Hippocampal formation (tissue), 2 donors: ENCODE results near the gene SLC13A5.
"Not testable (repeated sequence)": the region's sequence is repeated elsewhere in the genome, so short reads cannot be mapped to it uniquely, and the experiment has no call there.

Source experiments
- DNase-seq, 2 donors: peaks; one replicate each; lab custom pipeline; 2025; lab: John Stamatoyannopoulos, UW

The SLC13A5 gene

DNA sequence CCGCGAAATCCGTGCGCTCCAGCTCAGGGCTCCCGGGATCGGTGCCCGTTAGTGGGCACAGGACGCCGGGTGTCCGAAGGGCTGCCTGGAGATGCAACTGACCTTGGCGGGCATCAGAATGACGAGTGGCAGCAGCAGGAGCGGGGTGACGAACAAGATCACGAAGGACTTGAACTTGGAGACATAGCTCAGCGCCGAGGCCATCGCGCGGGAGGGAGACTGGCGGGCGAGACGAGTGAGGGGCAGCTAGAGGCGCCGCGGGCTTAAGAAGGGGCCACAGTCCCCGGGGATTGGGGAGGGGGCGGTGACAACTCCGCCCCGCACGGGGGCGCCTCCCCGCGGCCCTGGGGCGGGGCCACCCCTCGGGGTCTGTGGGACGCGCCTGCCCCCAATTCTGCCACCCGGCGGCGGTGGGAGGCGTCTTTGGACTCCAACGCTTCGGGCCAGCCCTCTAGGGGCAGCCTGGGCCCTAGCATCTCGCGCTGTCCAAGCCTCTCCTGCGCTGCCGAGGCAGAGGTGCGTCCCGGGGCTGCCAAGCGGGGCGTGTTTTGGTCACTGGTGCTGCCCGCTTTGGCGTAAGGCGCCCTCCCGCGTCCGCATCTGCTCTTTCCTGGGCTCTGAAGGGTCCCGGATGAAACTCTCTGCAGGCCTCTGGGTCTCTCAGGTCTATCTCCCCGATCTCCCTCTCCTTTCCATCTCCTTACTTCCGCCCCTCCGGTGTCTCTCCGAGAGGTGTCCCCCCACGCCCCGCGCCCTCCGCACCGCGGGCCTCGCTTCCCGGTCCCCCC lies at the start of gene SLC13A5:
Gene SLC13A5 (minus strand): TSS at position 240 of the 788 bp plus-strand sequence. CDS start 36 bp downstream, at position 204.
- DNase-seq = peak in 1 of 2 donors; percentile 4

DNA sequence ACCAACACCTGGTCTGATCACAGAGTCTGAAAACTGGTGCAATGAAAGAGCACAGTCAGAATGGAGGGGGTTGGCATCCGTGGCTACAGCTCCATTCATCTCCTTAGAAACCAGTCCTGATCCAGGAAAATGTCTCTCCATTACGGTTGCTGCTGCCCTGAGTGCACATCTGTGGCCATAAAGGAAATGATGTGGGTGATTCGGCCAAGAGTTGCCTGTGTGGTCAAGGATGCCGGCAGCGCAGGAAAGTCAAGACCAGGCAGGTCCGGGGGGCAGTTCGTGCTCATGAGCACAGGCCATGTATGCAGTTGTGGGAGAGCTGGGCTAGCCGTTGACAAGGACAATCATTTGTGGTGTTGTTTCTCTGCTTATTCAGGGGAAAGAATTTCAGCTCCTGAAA lies 48.6 kb upstream of the SLC13A5 start:
- no peak for DNase-seq

DNA sequence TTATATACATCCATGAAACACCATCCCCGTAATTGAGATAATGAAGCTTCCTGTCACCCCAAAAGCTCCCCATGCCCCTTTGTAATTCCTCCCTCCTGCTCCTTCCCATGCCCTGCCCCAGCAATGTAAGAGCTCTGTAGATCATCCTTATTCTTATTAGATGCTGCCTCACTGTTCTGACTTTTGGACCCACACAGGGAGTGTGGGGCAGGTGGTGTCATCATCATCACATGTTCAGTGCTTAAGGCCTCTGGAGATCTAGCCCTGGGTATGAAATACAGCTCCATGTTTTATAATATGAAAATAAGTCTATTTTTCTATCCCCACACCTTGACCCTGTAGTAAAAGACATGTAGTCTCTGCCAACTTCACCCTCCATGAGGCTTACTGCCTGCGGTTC lies 44.6 kb upstream of the SLC13A5 start:
- DNase-seq = no peak

DNA sequence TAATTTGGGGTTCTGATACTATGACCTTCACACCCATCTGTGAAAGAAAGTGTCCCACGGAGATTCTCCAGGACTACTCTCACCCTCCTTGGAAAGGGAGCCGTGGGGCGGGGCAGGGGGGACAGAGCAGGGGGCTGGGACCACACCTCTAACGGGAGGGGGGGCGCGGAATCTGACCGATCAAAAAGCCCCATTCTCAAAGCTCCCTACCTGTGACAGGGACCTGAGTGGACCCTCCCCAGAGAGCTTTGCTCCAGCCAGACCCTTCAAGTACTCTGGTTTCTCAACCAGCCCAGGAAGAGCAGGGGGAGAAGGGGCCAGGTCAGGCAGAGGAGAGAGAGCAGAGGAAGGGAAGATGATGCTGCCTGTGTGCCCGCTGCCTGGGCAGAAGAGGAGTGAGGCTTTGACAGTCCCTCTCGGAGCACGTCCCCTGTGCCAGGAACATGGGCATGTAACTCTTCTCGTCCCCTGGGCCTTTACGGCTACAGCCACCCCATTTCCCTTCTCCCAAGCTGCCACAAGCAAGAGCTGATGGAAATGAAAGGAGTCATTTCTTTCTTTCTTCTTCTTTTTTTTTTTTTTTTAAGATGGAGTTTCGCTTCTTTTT lies 43.4 kb upstream of the SLC13A5 start:
- no peak for DNase-seq

GRCh38 chr17:6755731-6756184 lies 42.6 kb upstream of the SLC13A5 start, which contains the start of gene XAF1:
XAF1 (plus strand) TSS chr17:6756046; CDS start chr17:6756079, 33 bp downstream.
- peak; percentile 2 to 26 for DNase-seq

DNA sequence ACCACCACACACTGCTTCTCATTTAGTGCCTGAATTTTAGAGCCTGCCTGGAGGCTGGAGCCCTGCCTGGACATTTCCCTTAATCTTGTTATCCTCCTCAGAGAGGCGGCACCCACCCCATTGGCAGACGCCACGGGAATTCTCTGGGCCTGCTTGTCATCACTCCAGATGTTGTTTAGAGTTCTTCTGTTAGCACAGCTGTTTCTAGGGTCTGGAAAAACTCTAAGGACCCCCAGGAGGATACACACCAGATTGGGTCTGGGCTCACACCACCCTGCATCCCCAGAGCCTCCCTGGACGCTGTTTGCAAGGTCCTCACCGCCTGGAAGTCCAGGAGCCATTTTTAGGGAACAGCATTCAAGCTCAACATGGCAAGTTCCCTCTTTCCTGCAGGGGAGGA lies 42.1 kb upstream of the SLC13A5 start:
- DNase-seq = no peak

- DNase-seq = no peak
Observed at GRCh38 chr17:6753546-6753945, 40.4 kb upstream of the SLC13A5 start.

DNA sequence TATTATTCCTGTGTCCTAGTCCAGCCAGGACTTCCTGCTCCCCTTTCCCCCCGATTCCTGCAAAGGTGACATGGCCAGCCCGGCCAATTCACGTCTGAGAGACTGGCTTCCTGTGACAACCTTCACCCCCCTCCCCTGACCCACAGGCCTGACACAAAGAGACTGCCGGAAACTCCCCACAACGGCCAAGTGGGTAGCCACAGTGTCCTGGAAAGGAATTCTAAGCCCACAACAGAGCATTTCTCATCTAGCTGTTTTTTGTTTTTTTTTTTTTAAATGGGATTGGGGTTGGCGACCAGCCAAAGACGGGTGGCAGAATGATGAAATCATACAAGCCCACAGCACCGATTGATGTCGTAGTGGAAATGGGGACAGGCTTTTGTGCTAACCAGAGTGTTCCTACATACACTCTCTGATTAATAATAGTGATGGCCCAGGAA lies 39.9 kb upstream of the SLC13A5 start:
- peak in 1 of 2 donors; percentile 13 for DNase-seq

DNA sequence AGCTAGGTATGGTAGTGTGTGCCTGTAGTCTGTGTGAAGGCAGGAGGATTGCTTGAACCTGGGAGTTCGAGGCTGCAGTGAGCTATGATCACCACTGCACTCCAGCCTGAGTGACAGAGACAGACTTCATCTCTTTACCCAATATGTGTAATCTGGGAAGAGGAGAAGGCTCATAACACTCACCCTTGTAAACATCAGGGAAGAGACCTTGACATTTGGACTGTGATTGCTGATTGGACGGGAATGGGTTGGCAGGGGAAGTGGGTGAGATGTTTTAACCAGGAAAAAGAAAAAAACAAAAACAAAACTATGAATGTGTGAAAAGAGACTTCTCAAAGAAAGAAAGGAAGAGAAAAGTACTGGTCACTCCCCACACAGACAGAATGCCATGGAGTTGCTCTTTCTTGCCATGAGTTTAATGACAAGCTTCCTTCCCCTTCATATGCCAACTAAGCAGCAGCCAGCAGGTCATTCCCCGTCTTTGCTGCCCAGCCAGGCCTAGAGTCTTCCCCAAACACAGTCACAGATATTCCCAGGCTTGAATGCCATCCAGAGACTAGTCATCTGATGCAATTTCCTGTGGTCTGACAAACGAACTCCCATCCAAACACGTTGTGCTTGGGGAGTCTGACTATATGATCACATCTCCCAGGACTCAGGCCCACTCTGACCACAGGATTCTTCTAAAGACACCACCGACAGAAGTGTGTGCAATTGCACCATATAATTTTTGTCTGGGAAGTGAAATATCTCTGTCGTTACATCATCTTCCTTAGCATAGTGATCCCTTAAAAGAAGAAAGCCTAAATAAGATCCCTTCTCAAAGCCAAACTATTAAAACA lies 39.1 kb upstream of the SLC13A5 start:
- no peak for DNase-seq

DNA sequence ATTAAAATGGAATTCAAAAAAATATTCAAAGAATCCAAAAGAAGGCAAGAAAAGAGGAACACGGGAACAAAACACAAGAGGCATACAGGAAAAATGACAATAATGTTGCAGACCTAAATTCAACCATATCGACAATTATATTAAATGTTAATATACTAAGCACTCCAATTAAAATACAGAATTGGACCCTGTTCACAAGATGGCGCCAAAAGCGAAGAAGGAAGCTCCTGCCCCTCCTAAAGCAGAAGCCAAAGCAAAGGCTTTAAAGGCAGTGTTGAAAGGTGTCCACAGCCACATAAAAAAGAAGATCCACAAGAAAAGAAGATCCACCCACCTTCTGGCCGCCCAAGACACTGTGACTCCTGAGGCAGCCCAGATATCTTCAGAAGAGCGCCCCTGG lies 36.4 kb upstream of the SLC13A5 start:
- no peak for DNase-seq

DNA sequence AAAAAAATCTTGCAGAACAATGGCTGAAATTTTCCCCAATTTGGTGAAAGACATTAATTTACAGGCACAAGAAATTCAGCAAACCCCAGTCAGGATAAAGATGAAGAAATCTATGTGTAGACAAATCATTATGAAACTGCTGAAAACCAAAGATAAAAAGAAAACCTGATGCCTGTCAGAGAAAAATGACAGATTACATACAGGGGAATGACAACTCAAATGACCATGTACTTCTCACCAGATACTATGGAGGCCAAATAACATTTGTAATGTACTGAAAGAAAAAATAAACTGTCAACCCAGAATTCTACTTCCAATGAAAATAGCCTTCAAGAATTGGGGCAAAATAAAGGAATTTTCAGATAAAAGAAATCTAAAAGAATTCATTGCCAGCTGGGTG lies 35.4 kb upstream of the SLC13A5 start:
- DNase-seq = no peak

GRCh38 chr17:6746665-6747064 lies 33.5 kb upstream of the SLC13A5 start:
- not testable (repeated sequence) for DNase-seq

GRCh38 chr17:6729531-6729930 lies 16.4 kb upstream of the SLC13A5 start:
- DNase-seq = no peak

DNA sequence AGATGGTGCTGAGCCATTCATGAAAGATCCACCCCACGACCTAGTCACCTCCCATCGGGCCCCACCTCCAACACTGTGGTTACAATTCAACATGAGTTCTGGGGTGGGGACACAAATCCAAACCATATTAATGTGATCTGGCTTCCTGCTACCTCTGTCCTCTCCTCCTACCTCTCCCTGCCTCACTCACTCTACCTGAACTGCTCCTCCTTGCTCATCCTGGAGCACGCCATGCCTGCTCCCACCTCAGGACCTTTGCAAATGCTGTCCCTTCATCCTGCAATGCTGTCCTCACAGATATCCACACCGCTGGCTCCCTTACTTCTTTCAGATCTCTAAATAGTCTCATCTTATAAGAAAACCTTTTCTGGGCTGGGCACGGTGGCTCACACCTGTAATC lies 10.8 kb upstream of the SLC13A5 start:
- no peak for DNase-seq

GRCh38 chr17:6721744-6722143 lies 8.6 kb upstream of the SLC13A5 start:
- DNase-seq = no peak

GRCh38 chr17:6716736-6717135 lies 3.6 kb upstream of the SLC13A5 start:
- DNase-seq = no peak

GRCh38 chr17:6714315-6714874 lies 1.2 kb upstream of the SLC13A5 start:
- DNase-seq = no peak

DNA sequence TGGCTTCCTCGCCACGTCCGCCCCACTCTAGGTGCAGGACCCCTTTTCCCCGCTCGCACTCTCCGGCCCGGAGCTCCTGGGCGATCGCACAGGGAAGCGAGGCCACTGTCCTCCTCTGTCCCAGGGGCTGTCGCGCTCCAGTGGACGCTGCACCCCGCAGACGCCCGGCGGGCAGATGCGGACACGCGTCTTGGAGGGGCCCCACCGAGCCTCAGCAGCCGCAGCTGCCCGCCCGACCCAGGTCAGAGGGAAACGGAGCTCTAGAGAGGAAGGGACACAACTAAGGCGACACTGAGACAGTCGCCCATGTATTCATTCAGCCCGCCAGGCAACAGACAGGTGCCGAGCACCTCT lies 726 bp upstream of the SLC13A5 start:
- no peak for DNase-seq

DNA sequence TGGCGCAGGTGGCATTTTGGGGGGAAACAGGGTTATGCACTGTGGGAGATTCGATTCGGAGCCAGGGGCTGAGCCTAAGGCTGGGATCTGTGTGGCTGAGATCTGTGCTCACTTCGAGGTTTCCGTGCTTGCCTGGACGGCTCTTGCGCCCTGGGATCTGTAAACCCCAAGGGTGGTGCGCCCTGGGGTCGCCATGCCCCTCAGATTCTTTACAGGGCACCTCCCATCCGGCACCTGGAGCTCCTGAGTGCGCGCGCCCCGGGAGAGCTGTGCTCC lies 377 bp downstream of the SLC13A5 start:
- DNase-seq = no peak

DNA sequence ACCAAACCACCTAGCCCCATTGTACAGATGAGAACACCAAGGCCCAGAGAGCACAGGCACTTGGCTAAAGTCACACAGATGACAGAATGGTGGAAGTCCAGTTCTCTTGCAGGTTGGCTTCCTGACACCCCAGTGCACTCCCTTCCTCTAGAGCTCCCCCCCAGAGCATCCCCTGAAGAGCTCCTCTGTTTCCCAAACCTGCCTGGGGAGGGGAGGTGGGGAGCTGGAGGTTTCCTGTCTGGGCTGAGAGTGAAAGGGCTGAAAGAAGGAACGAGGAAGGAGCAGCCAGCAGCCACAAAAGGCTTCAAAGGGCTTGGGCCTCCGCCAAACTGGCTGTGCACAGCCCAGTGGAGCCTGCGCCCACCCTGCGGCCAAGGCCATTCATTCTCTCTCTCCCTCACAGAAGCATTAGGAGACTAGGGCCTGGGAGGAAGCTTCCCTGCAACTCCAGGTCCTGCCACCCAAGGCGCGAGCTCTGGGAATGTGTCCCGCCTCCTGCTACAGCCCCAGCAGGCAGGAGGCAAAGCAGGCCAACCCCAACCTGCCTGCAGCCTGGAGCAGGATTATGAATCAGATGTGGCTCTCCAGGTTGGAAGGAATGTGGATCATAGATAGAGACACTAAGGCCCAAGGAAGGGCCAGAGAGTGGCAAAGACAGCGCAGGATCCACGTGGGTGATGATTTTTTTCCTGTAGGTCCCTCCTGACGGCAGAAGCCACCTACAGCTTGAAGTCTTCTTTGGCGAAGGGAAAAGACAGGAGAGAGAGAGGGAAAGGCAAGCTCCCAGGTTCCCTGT lies 913 bp downstream of the SLC13A5 start:
- DNase-seq = peak; percentile 20 to 25

DNA sequence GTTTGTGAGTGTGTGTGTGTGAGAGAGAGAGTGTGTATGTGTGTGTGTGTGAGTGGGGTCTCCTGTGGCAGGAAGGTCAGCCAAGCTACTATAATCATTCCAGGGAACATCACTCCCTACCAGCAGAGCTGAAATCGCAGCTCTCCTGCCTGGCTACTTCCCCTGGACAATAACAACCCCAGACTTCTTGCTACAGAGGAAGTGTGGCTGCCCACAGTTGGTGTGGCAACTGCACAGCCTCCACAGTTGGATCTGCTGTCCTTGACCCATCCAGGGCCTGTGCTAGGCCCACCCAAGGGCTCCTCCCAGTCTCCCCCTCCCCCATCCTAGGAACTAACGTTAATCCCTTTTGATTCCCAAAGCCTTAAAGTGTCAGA lies 1.5 kb downstream of the SLC13A5 start:
- peak in 1 of 2 donors; percentile 1 for DNase-seq
